Stomach (tissue), 4 donors: Measurements from ENCODE around the gene EHMT1.

Experiments used
- POLR2A ChIP-seq, 4 donors: fragments of 450-650 bp; IDR thresholded peaks; one replicate each; pipeline ENCODE4 v1.6.1; 2016; ENCODE audit warnings: antibody characterized with exemption in 4 of 4, control low read depth in 2 of 4, mild to moderate bottlenecking in 1 of 4, moderate library complexity in 1 of 4
- TF ChIP-seq, protein P1 (sequence below), 7 experiments: fragments of 450-650 bp in 4 of 7; fragments of 200-600 bp in 3 of 7; sonication (generic) in 3 of 7; IDR thresholded peaks; one replicate each; pipeline ENCODE4 v1.5.1; 2016 to 2019; ENCODE audit warnings: antibody characterized with exemption in 7 of 7, control low read depth in 2 of 7, mild to moderate bottlenecking in 1 of 7

DNA sequence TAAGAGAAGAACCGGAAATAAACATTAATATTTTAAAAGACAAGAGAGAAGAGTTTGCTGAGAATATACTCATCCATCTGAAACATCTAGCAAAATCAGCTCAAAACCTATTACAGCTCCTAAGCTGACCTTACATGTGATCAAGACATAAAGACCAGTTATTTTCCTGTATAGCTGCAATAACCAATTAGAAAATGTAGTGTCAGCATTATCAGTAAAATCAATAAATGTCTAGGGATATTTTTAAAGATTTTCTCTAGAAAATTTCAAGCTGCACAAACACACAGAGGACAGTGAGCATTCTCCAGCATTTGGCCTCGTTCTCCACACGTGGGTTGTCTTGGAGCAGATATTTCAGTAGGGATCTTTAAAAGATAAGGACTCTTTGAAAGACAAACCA, 131.2 kb downstream of the EHMT1 start:
- TF ChIP-seq POLR2A (IDR thresholded peaks at IDR 0.05): no peak
- TF ChIP-seq, protein P1, sequence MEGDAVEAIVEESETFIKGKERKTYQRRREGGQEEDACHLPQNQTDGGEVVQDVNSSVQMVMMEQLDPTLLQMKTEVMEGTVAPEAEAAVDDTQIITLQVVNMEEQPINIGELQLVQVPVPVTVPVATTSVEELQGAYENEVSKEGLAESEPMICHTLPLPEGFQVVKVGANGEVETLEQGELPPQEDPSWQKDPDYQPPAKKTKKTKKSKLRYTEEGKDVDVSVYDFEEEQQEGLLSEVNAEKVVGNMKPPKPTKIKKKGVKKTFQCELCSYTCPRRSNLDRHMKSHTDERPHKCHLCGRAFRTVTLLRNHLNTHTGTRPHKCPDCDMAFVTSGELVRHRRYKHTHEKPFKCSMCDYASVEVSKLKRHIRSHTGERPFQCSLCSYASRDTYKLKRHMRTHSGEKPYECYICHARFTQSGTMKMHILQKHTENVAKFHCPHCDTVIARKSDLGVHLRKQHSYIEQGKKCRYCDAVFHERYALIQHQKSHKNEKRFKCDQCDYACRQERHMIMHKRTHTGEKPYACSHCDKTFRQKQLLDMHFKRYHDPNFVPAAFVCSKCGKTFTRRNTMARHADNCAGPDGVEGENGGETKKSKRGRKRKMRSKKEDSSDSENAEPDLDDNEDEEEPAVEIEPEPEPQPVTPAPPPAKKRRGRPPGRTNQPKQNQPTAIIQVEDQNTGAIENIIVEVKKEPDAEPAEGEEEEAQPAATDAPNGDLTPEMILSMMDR (IDR thresholded peaks at IDR 0.05): no peak
